HepG2 (cell line): ENCODE results near the gene PDE3B. TPM values are rescaled to one million over a fixed set of nuclear protein-coding genes. Genes with fewer than 3 reads are reported as not detected.

ENCODE experiments used
- BATF2 ChIP-seq: sonication (generic); formaldehyde crosslinking; IDR thresholded peaks from 2 replicates; pipeline ENCODE4 v1.8.0; 2022; ENCODE audit warnings: mild to moderate bottlenecking, missing genetic modification reagents, moderate library complexity
- GLMP ChIP-seq: sonication (generic); formaldehyde crosslinking; IDR thresholded peaks from 2 replicates; pipeline ENCODE4 v1.9.0; 2021; ENCODE audit warnings: missing genetic modification reagents, mild to moderate bottlenecking, borderline replicate concordance
- HNRNPL ChIP-seq: fragments of 200-400 bp; formaldehyde crosslinking; IDR thresholded peaks from 2 replicates; pipeline ENCODE4 v1.6.1; 2017; ENCODE audit warnings: mild to moderate bottlenecking, low read depth, low read length
- JARID2 ChIP-seq: sonication (generic); formaldehyde crosslinking; IDR thresholded peaks from 2 replicates; pipeline ENCODE4 v1.8.1; 2023; ENCODE audit warnings: missing genetic modification reagents, inconsistent platforms; ENCODE audit not compliant: insufficient replicate concordance
- KDM6A ChIP-seq: IDR thresholded peaks from 2 replicates; pipeline ENCODE4 v1.6.1; 2016; ENCODE audit warnings: low read depth
- KMT2B ChIP-seq: IDR thresholded peaks from 2 replicates; pipeline ENCODE4 v1.6.1; 2016; ENCODE audit warnings: missing genetic modification reagents, missing compliant biosample characterization
- RARG ChIP-seq: sonication (generic); formaldehyde crosslinking; IDR thresholded peaks from 2 replicates; pipeline ENCODE4 v1.4.0; 2020; ENCODE audit warnings: low read depth, mild to moderate bottlenecking, missing genetic modification reagents
- REL ChIP-seq: sonication (generic); formaldehyde crosslinking; conservative IDR thresholded peaks from 2 replicates; pipeline ENCODE4 v1.8.0; 2022; ENCODE audit warnings: mild to moderate bottlenecking, missing genetic modification reagents, moderate library complexity
- SIN3A ChIP-seq: IDR thresholded peaks from 2 replicates; pipeline ENCODE4 v1.6.1; 2011; ENCODE audit warnings: low read depth, mild to moderate bottlenecking, control low read depth, low read length, borderline replicate concordance
- UBTF ChIP-seq: sonication (generic); formaldehyde crosslinking; IDR thresholded peaks from 2 replicates; pipeline ENCODE4 v1.4.0; 2020; ENCODE audit warnings: mild to moderate bottlenecking, missing genetic modification reagents
- ZBTB26 ChIP-seq: IDR thresholded peaks from 2 replicates; pipeline ENCODE4 v1.6.1; 2016; ENCODE audit warnings: missing compliant biosample characterization, missing genetic modification reagents, borderline replicate concordance
- ZNF230 ChIP-seq: sonication (generic); formaldehyde crosslinking; IDR thresholded peaks from 2 replicates; pipeline ENCODE4 v1.4.0; 2020; ENCODE audit warnings: mild to moderate bottlenecking, missing genetic modification reagents
- ZNF331 ChIP-seq: sonication (generic); formaldehyde crosslinking; IDR thresholded peaks from 2 replicates; pipeline ENCODE4 v1.4.0; 2020; ENCODE audit warnings: missing genetic modification reagents
- ZNF670 ChIP-seq: sonication (generic); formaldehyde crosslinking; IDR thresholded peaks from 2 replicates; pipeline ENCODE4 v1.8.0; 2022; ENCODE audit warnings: mild to moderate bottlenecking, missing genetic modification reagents, borderline replicate concordance
- ZNF7 ChIP-seq: IDR thresholded peaks from 2 replicates; pipeline ENCODE4 v1.6.1; 2016; ENCODE audit warnings: missing biosample characterization, missing genetic modification reagents
- ZNF766 ChIP-seq: sonication (generic); formaldehyde crosslinking; IDR thresholded peaks from 2 replicates; pipeline ENCODE4 v1.5.0; 2020; ENCODE audit warnings: missing genetic modification reagents, borderline replicate concordance
- ZNF772 ChIP-seq: sonication (generic); formaldehyde crosslinking; IDR thresholded peaks from 2 replicates; pipeline ENCODE4 v1.5.0; 2020; ENCODE audit warnings: mild to moderate bottlenecking, missing genetic modification reagents
- ZNF788 ChIP-seq: sonication (generic); formaldehyde crosslinking; IDR thresholded peaks from 2 replicates; pipeline ENCODE4 v1.5.0; 2020; ENCODE audit warnings: mild to moderate bottlenecking, missing genetic modification reagents, borderline replicate concordance
- ZNF792 ChIP-seq: IDR thresholded peaks from 2 replicates; pipeline ENCODE4 v1.6.1; 2016
- polyA plus RNA-seq, 8 experiments: library from polyadenylated mRNA; depleted of rRNA in 3 of 8; stranded (reverse) in 7 of 8; unstranded in 1 of 8; fragments of >200 nt; fragmentation: Illumina TruSeq in 4 of 8; extraction: Trizol in 4 of 8; gene quantifications; 2 replicates each; pipeline versions ENCODE4 v1.2.1 to v1.2.3, GENCODE V29; 2011 to 2016; ENCODE audit warnings: low read depth in 4 of 8, missing spikeins in 1 of 8, mixed read lengths in 1 of 8; ENCODE audit not compliant: insufficient read depth in 1 of 8
- total RNA-seq, 5 experiments: library from RNA; depleted of rRNA; stranded (reverse); fragments of >200 nt; fragmentation: Illumina TruSeq; extraction: Trizol; gene quantifications; 2 replicates each; pipeline ENCODE4 v1.2.3, GENCODE V29; 2016; ENCODE audit warnings: low read depth in 1 of 5

Gene PDE3B
- total and polyA plus RNA-seq, 2 of the 13 experiments (the other 11 are each of a cell fraction or from before 2014, with no cell fraction given): 14.1 to 26.5 TPM

GRCh38 chr11:14644226-14645014 lies 816 bp downstream of the PDE3B start (continued):
- TF ChIP-seq RARG (no peak), REL (CRISPR knock-in tag) (peak; percentile 55; the same call in 1 of the 2 replicates), UBTF (peak; percentile 97), HNRNPL (no peak), ZNF772 (CRISPR knock-in tag) (peak; percentile 33; the same call in 1 of the 2 replicates), ZNF788 (CRISPR knock-in tag) (peak; percentile 67; the same call in 1 of the 2 replicates), ZBTB26 (CRISPR knock-in tag) (no peak), ZNF792 (CRISPR knock-in tag) (no peak), GLMP (CRISPR knock-in tag) (0 out of 2 replicates have a peak, but pooled peaks have one; percentile 58), KDM6A (CRISPR knock-in tag) (no peak), ZNF7 (CRISPR knock-in tag) (no peak), SIN3A (peak; percentile 60; the same call in 1 of the 2 replicates), BATF2 (CRISPR knock-in tag) (peak; percentile 59; the same call in 1 of the 2 replicates), KMT2B (peak; percentile 35; the same call in 1 of the 2 replicates), ZNF766 (CRISPR knock-in tag) (no peak), ZNF670 (0 out of 2 replicates have a peak, but pooled peaks have one; percentile 45), ZNF230 (no peak), ZNF331 (CRISPR knock-in tag) (0 out of 2 replicates have a peak, but pooled peaks have one; percentile 19), JARID2 (peak; percentile 54)
